ENCODE results near the gene IL23A. TPM values are rescaled to one million over a fixed set of nuclear protein-coding genes. Genes with fewer than 3 reads are reported as not detected.

The IL23A gene
- total RNA-seq, 1 donor from 2014 or later = 0.67 TPM

GRCh38 chr12:56373515-56373914 lies 34.8 kb downstream of the IL23A start:
- Mint-ChIP-seq H3K36me3 (ENCODE audit: insufficient read depth) (no peaks in the 10 kb centered on the region), H3K4me1 (ENCODE audit: low read depth) (peaks cover 6% of the 10 kb centered on the region), H3K27ac (no peak overlapping the region), H3K4me3 (ENCODE audit: low read depth) (no peak overlapping the region), H3K27me3 (no peaks in the 10 kb centered on the region), H3K9me3 (ENCODE audit: low read depth) (peaks cover 4% of the 10 kb centered on the region)
- no peak for DNase-seq (ENCODE audit: low spot score, unreplicated experiment)
- TF ChIP-seq CTCF (IDR thresholded peaks at IDR 0.05; ENCODE audit: unreplicated experiment) = no peak

- H3K4me1 Mint-ChIP-seq (ENCODE audit: low read depth) = peaks cover 6% of the 10 kb centered on the region
Observed at GRCh38 chr12:56374726-56375597, 36.3 kb downstream of the IL23A start.

GRCh38 chr12:56375598-56376434 lies 37.1 kb downstream of the IL23A start:
- no peak for TF ChIP-seq CTCF (IDR thresholded peaks at IDR 0.05; ENCODE audit: unreplicated experiment)
- H3K4me1 Mint-ChIP-seq (ENCODE audit: low read depth) = peaks cover 6% of the 10 kb centered on the region
- no peaks in the 10 kb centered on the region for H3K36me3 Mint-ChIP-seq (ENCODE audit: insufficient read depth)
- no peak overlapping the region for H3K4me3 Mint-ChIP-seq (ENCODE audit: low read depth)
- H3K27me3 Mint-ChIP-seq = no peaks in the 10 kb centered on the region
- H3K9me3 Mint-ChIP-seq (ENCODE audit: low read depth) = peaks cover 4% of the 10 kb centered on the region
- DNase-seq (ENCODE audit: low spot score, unreplicated experiment) = no peak
- H3K27ac Mint-ChIP-seq = no peak overlapping the region

More at GRCh38 chr12:56374726-56375597, 36.3 kb downstream of the IL23A start:
- TF ChIP-seq CTCF (IDR thresholded peaks at IDR 0.05; ENCODE audit: unreplicated experiment) = no peak
- peaks cover 4% of the 10 kb centered on the region for H3K9me3 Mint-ChIP-seq (ENCODE audit: low read depth)
- DNase-seq (ENCODE audit: low spot score, unreplicated experiment) = no peak
- H3K4me3 Mint-ChIP-seq (ENCODE audit: low read depth) = no peak overlapping the region
- no peaks in the 10 kb centered on the region for H3K27me3 Mint-ChIP-seq
- H3K36me3 Mint-ChIP-seq (ENCODE audit: insufficient read depth) = no peaks in the 10 kb centered on the region
- peak overlapping the region; percentile 57 for H3K27ac Mint-ChIP-seq

- DNase-seq (ENCODE audit: low spot score, unreplicated experiment) = no peak
Observed at GRCh38 chr12:56377310-56377988, 38.8 kb downstream of the IL23A start.

More at GRCh38 chr12:56377310-56377988, 38.8 kb downstream of the IL23A start:
- peaks cover 4% of the 10 kb centered on the region for H3K9me3 Mint-ChIP-seq (ENCODE audit: low read depth)
- H3K36me3 Mint-ChIP-seq (ENCODE audit: insufficient read depth) = no peaks in the 10 kb centered on the region
- H3K27me3 Mint-ChIP-seq = no peaks in the 10 kb centered on the region
- H3K27ac Mint-ChIP-seq = no peak overlapping the region
- no peak for TF ChIP-seq CTCF (IDR thresholded peaks at IDR 0.05; ENCODE audit: unreplicated experiment)
- H3K4me1 Mint-ChIP-seq (ENCODE audit: low read depth) = peaks cover 6% of the 10 kb centered on the region
- no peak overlapping the region for H3K4me3 Mint-ChIP-seq (ENCODE audit: low read depth)

Data from progenitor cell of endocrine pancreas (in vitro differentiated cells).